Heart right ventricle (tissue), 16 donors: ENCODE data around the gene TSSK2. TPM values are rescaled to one million over a fixed set of nuclear protein-coding genes. Genes with fewer than 3 reads are reported as not detected.

ENCODE experiments used
- ATAC-seq, 8 donors: fragments of 200-7000 bp; cut with Tn5 transposase; one replicate each; pipeline ENCODE4 v1.9.1; 2020; ENCODE audit warnings: mild to moderate bottlenecking in 8 of 8, moderate library complexity in 8 of 8, moderate number of reproducible peaks in 1 of 8
- DNase-seq, 2 donors: peaks; one replicate each; pipeline ENCODE4 v3.0.0-alpha.2; 2020
- H3K27ac ChIP-seq, 10 donors: fragments of 200-600 bp; sonication (generic) in 2 of 10; one replicate each; pipeline versions ENCODE4 v1.5.0 to v1.8.0; 2020 to 2022; ENCODE audit warnings: mild to moderate bottlenecking in 3 of 10
- H3K27me3 ChIP-seq, 7 donors: fragments of 200-600 bp; one replicate each; pipeline ENCODE4 v1.8.0; 2021 to 2022; ENCODE audit warnings: mild to moderate bottlenecking in 2 of 7
- H3K36me3 ChIP-seq, 9 donors: fragments of 200-600 bp; sonication (generic) in 1 of 9; one replicate each; pipeline versions ENCODE4 v1.5.0 to v1.8.0; 2020 to 2022; ENCODE audit warnings: mild to moderate bottlenecking in 2 of 9
- H3K4me1 ChIP-seq, 9 donors: fragments of 200-600 bp; sonication (generic) in 1 of 9; one replicate each; pipeline versions ENCODE4 v1.5.0 to v1.8.0; 2020 to 2022; ENCODE audit warnings: mild to moderate bottlenecking in 4 of 9
- H3K4me3 ChIP-seq, 10 donors: fragments of 200-600 bp; sonication (generic) in 2 of 10; one replicate each; pipeline versions ENCODE4 v1.5.0 to v1.8.0; 2020 to 2022; ENCODE audit warnings: mild to moderate bottlenecking in 7 of 10, moderate library complexity in 2 of 10
- H3K9me3 ChIP-seq, 11 donors: fragments of 200-600 bp in 10 of 11; sonication (generic) in 2 of 11; one replicate each; pipeline versions ENCODE4 v1.5.0 to v1.8.0; 2013 to 2022; ENCODE audit warnings: mild to moderate bottlenecking in 2 of 11, control low read depth in 1 of 11, moderate library complexity in 1 of 11
- CTCF ChIP-seq, 9 donors: fragments of 200-600 bp; sonication (generic) in 2 of 9; IDR thresholded peaks; one replicate each; pipeline versions ENCODE4 v1.5.0 to v1.8.0; 2021 to 2022; ENCODE audit warnings: antibody characterized with exemption in 9 of 9, mild to moderate bottlenecking in 5 of 9, moderate library complexity in 1 of 9
- WGBS, 2 donors: extraction: QIAGEN DNeasy Blood & Tissue Kit; methylation state at CpG; one replicate each; pipeline ENCODE4 v1.1.7; 2013; ENCODE audit warnings: inconsistent platforms in 1 of 2; 5-methylcytosine and 5-hydroxymethylcytosine counted together
- intact Hi-C, 10 donors: fragments of 100-400 bp; cut with DNase I; formaldehyde crosslinking; loops; one replicate each; pipeline versions ENCODE4 v1.11.1 to v1.14.2; 2022
- polyA plus RNA-seq, 2 donors: library from polyadenylated mRNA; stranded (reverse); fragments of 200-250 nt; gene quantifications; one replicate each; pipeline ENCODE4 v1.2.3, GENCODE V29; 2013
- total RNA-seq, 10 donors: library from RNA; stranded (reverse); fragmentation: NEBNext Ultra II Directional in 3 of 10; extraction: Animal tissue kit (Norgen Biotek cat#: 25700) in 3 of 10; gene quantifications; one replicate each; pipeline versions ENCODE4 v1.2.1 to v1.2.4, GENCODE V29; 2021 to 2023
- donor health status: Arrhythmogenic right ventricular cardiomyopathy.
- donor health status: ischemic (EF 13 %, LVEDD 7.1; RV severe dilation, severe dysfunction).
- donor health status: healthy with polysubstance abuse.
- donor health status: DM: no; HTN: yes; CAD: no.
- donor health status: DM: no; HTN: no; CAD: no.
- donor health status: ischemic (EF 25% LVEDD 6.9; RV normal size, moderate dysfunction).
- donor health status: ischemic (EF 25% LVEDD 5.7; RV mildly dilated, moderate dysfunction).
- donor health status: healthy.
- donor health status: DM: yes; HTN: yes; CAD: no.
- donor health status: Ischemic cardiomyopathy.
- donor health status: ischemic (EF 35%, LVEDD 5.7; RV mildly dilated, moderate dysfunction).
- donor health status: nonischemic (EF 11% LVEDD 7.7; RV severe dilation, severe dysfunction).
- donor health status: DM: yes; HTN: yes; CAD: no.
- donor health status: PGD.
- donor health status: ischemic (EF 29% LVEDD 5.4; RV normal size, mild dysfunction).
- donor health status: nonischemic (EF 23%, LVEDD 6.1; RV moderate dilation, normal function).

TSSK2 gene
- total and polyA plus RNA-seq, 12 donors = 0.14 to 0.37 (median 0.19) TPM; not detected in 9

GRCh38 chr22:19128946-19129727, 2.0 kb upstream of the TSSK2 start:
- no peak overlapping the region for H3K27ac ChIP-seq
- DNase-seq = peak in 1 of 2 donors; percentile 7
- ATAC-seq = no peak
- TF ChIP-seq CTCF (IDR thresholded peaks at IDR 0.05) = no peak
- H3K4me1 ChIP-seq = no peaks in the 10 kb centered on the region
- no peaks in the 10 kb centered on the region for H3K27me3 ChIP-seq
- H3K4me3 ChIP-seq = no peak overlapping the region
- 84 to 91% methylated on average over 7 of the region's 7 CpGs for WGBS, 2 donors
- no peaks in the 10 kb centered on the region for H3K9me3 ChIP-seq
- intact Hi-C loops = no loop called here
- peaks cover 0 to 26% (median 8%) of the 10 kb centered on the region in 9 donors for H3K36me3 ChIP-seq

GRCh38 chr22:19129871-19130270, 1.2 kb upstream of the TSSK2 start:
- H3K36me3 ChIP-seq = peaks cover 0 to 33% (median 15%) of the 10 kb centered on the region in 9 donors
- 81 to 86% methylated on average over 8 of the region's 8 CpGs for WGBS, 2 donors
- no peak for ATAC-seq
- H3K4me1 ChIP-seq = no peaks in the 10 kb centered on the region
- no peaks in the 10 kb centered on the region for H3K27me3 ChIP-seq
- TF ChIP-seq CTCF (IDR thresholded peaks at IDR 0.05) = no peak
- no peaks in the 10 kb centered on the region for H3K9me3 ChIP-seq
- H3K27ac ChIP-seq = no peak overlapping the region
- DNase-seq = peak in 1 of 2 donors; percentile 4
- H3K4me3 ChIP-seq = no peak overlapping the region
- intact Hi-C loops = no loop called here

GRCh38 chr22:19131685-19132015, 542 bp downstream of the TSSK2 start:
- Histone ChIP-seq H3K27me3 (no peaks in the 10 kb centered on the region), H3K27ac (no peak overlapping the region), H3K4me1 (no peaks in the 10 kb centered on the region), H3K4me3 (no peak overlapping the region), H3K36me3 (peaks cover 0 to 51% (median 28%) of the 10 kb centered on the region in 9 donors), H3K9me3 (no peaks in the 10 kb centered on the region)
- TF ChIP-seq CTCF (IDR thresholded peaks at IDR 0.05) = no peak
- ATAC-seq (no peak), DNase-seq (peak in 1 of 2 donors; percentile 3)
- intact Hi-C loops = no loop called here
- 96 to 97% methylated on average over 19 of the region's 19 CpGs for WGBS, 2 donors

GRCh38 chr22:19132153-19132552, 1.0 kb downstream of the TSSK2 start:
- Histone ChIP-seq H3K27me3 (no peaks in the 10 kb centered on the region), H3K9me3 (no peaks in the 10 kb centered on the region), H3K36me3 (peaks cover 0 to 56% (median 33%) of the 10 kb centered on the region in 9 donors), H3K4me1 (no peaks in the 10 kb centered on the region), H3K27ac (no peak overlapping the region), H3K4me3 (no peak overlapping the region)
- intact Hi-C loops = no loop called here
- ATAC-seq (no peak), DNase-seq (no peak)
- no peak for TF ChIP-seq CTCF (IDR thresholded peaks at IDR 0.05)
- WGBS, 2 donors = 94 to 96% methylated on average over 20 of the region's 20 CpGs
